GM23338 (cell line): ENCODE data around the gene TCERG1L. TPM values are rescaled to one million over a fixed set of nuclear protein-coding genes. Genes with fewer than 3 reads are reported as not detected.

ENCODE experiments used
- ATAC-seq: fragments of 200-7000 bp; cut with Tn5 transposase; 3 replicates; pipeline ENCODE4 v1.9.1; 2020
- DNase-seq: peaks from one replicate; pipeline ENCODE4 v3.0.0-alpha.2; 2015; ENCODE audit warnings: low spot score
- H2AFZ ChIP-seq: fragments of 200-600 bp; sonication (generic); 2 replicates; pipeline ENCODE4 v1.8.0; 2016; ENCODE audit warnings: antibody characterized with exemption, mild to moderate bottlenecking, moderate library complexity
- H3F3A ChIP-seq: fragments of 200-600 bp; sonication (generic); replicated peaks from 2 replicates; pipeline ENCODE4 v1.8.0; 2017; ENCODE audit warnings: antibody characterized with exemption, mixed run types, low read depth
- H3K27ac ChIP-seq: fragments of 200-600 bp; sonication (generic); 2 replicates; pipeline ENCODE4 v1.6.1; 2016; ENCODE audit warnings: low read depth
- H3K27me3 ChIP-seq: fragments of 200-600 bp; sonication (generic); 2 replicates; pipeline ENCODE4 v1.8.0; 2016; ENCODE audit warnings: mild to moderate bottlenecking, mixed run types, moderate library complexity; ENCODE audit not compliant: insufficient read depth
- H3K36me3 ChIP-seq: fragments of 200-600 bp; sonication (generic); 2 replicates; pipeline ENCODE4 v1.8.0; 2016; ENCODE audit warnings: mild to moderate bottlenecking; ENCODE audit not compliant: insufficient read depth
- H3K4me1 ChIP-seq: fragments of 200-600 bp; sonication (generic); 2 replicates; pipeline ENCODE4 v1.8.0; 2016; ENCODE audit warnings: mild to moderate bottlenecking, moderate library complexity; ENCODE audit not compliant: insufficient read depth
- H3K4me2 ChIP-seq: fragments of 200-600 bp; sonication (generic); 2 replicates; pipeline ENCODE4 v1.7.1; 2017; ENCODE audit warnings: mixed run types
- H3K4me3 ChIP-seq: fragments of 200-600 bp; sonication (generic); 2 replicates; pipeline ENCODE4 v1.6.1; 2016; ENCODE audit warnings: mixed run types
- H3K79me2 ChIP-seq: fragments of 200-600 bp; sonication (generic); replicated peaks from 2 replicates; pipeline ENCODE4 v1.8.0; 2017; ENCODE audit warnings: mild to moderate bottlenecking; ENCODE audit not compliant: insufficient read depth
- H3K9me2 ChIP-seq: fragments of 200-600 bp; sonication (generic); 2 replicates; pipeline ENCODE4 v1.8.0; 2017; ENCODE audit not compliant: insufficient read depth
- H4K20me1 ChIP-seq: fragments of 200-600 bp; sonication (generic); replicated peaks from 2 replicates; pipeline ENCODE4 v1.8.0; 2017; ENCODE audit warnings: mild to moderate bottlenecking; ENCODE audit not compliant: insufficient read depth
- H3K27ac Mint-ChIP-seq: 2 replicates; pipeline ENCODE4 v1.8.0; 2020; ENCODE audit warnings: inconsistent platforms, mild to moderate bottlenecking, moderate library complexity, mixed read lengths
- H3K27me3 Mint-ChIP-seq: 3 replicates; pipeline ENCODE4 v1.8.0; 2022; ENCODE audit warnings: low read depth, mild to moderate bottlenecking, moderate library complexity, mixed read lengths, inconsistent platforms; ENCODE audit not compliant: insufficient read depth, poor library complexity
- H3K36me3 Mint-ChIP-seq: 3 replicates; pipeline ENCODE4 v1.8.0; 2021; ENCODE audit warnings: low read depth, mild to moderate bottlenecking, inconsistent platforms, moderate library complexity, mixed read lengths
- H3K4me1 Mint-ChIP-seq: 3 replicates; pipeline ENCODE4 v1.8.0; 2020; ENCODE audit warnings: mild to moderate bottlenecking, inconsistent platforms, mixed read lengths
- H3K4me3 Mint-ChIP-seq: 3 replicates; pipeline ENCODE4 v1.8.0; 2021; ENCODE audit warnings: moderate library complexity, mild to moderate bottlenecking, inconsistent platforms, mixed read lengths
- H3K9me3 Mint-ChIP-seq: 3 replicates; pipeline ENCODE4 v1.8.0; 2020; ENCODE audit warnings: moderate library complexity, mild to moderate bottlenecking, inconsistent platforms, mixed read lengths
- CREB1 ChIP-seq: fragments of 250-450 bp; sonication (Bioruptor Pico); IDR thresholded peaks from 2 replicates; pipeline ENCODE4 v1.5.0; 2020; ENCODE audit warnings: low read depth, mild to moderate bottlenecking, moderate library complexity
- CTCF ChIP-seq, 2 experiments: fragments of 200-600 bp in 1 of 2; sonication (generic) in 1 of 2; conservative IDR thresholded peaks; 2 replicates each; pipeline versions ENCODE4 v1.5.1 to v1.6.1; 2016 to 2017; ENCODE audit warnings: antibody characterized with exemption in 2 of 2, low read depth in 2 of 2, mild to moderate bottlenecking in 2 of 2, moderate library complexity in 1 of 2
- EZH2 ChIP-seq: fragments of 200-600 bp; sonication (generic); IDR thresholded peaks from one replicate; pipeline ENCODE4 v1.8.0; 2017; ENCODE audit warnings: antibody characterized with exemption, mild to moderate bottlenecking, low read depth; ENCODE audit not compliant: unreplicated experiment
- EZH2phosphoT487 ChIP-seq: fragments of 200-600 bp; sonication (generic); IDR thresholded peaks from one replicate; pipeline ENCODE4 v1.8.1; 2018; ENCODE audit warnings: antibody characterized with exemption; ENCODE audit not compliant: unreplicated experiment
- NANOG ChIP-seq: IDR thresholded peaks from 2 replicates; pipeline ENCODE4 v1.6.1; 2016; ENCODE audit warnings: antibody characterized with exemption, borderline replicate concordance
- POLR2AphosphoS5 ChIP-seq: IDR thresholded peaks from 2 replicates; pipeline ENCODE4 v1.6.1; 2016; ENCODE audit warnings: antibody characterized with exemption, low read depth
- REST ChIP-seq: IDR thresholded peaks from one replicate; pipeline ENCODE4 v1.6.1; 2018; ENCODE audit warnings: antibody characterized with exemption; ENCODE audit not compliant: unreplicated experiment
- STAT1 ChIP-seq: IDR thresholded peaks from one replicate; pipeline ENCODE4 v1.6.1; 2016; ENCODE audit warnings: antibody characterized with exemption; ENCODE audit not compliant: unreplicated experiment
- ZNF331 ChIP-seq: fragments of 250-450 bp; sonication (Bioruptor Pico); IDR thresholded peaks from 2 replicates; pipeline ENCODE4 v1.5.0; 2020; ENCODE audit warnings: low read depth, mild to moderate bottlenecking, moderate library complexity
- polyA plus RNA-seq: library from polyadenylated mRNA; unstranded; fragments of >200 nt; fragmentation: Nextera tagmentation; extraction: Ambion mirVana; gene quantifications from 2 replicates; pipeline ENCODE4 v1.2.1, GENCODE V29; 2016
- total RNA-seq: library from RNA; depleted of rRNA; stranded (reverse); fragments of >200 nt; shearing (Covaris generic); gene quantifications from 2 replicates; pipeline ENCODE4 v1.2.3, GENCODE V29; 2014
- TF ChIP-seq, protein P1 (sequence below): fragments of 250-450 bp; sonication (Bioruptor Pico); IDR thresholded peaks from 2 replicates; pipeline ENCODE4 v1.5.0; 2020; ENCODE audit warnings: mild to moderate bottlenecking, moderate library complexity

TCERG1L gene
- total and polyA plus RNA-seq, 2 experiments from 2014 or later, result 3.9 to 5.5 TPM

DNA sequence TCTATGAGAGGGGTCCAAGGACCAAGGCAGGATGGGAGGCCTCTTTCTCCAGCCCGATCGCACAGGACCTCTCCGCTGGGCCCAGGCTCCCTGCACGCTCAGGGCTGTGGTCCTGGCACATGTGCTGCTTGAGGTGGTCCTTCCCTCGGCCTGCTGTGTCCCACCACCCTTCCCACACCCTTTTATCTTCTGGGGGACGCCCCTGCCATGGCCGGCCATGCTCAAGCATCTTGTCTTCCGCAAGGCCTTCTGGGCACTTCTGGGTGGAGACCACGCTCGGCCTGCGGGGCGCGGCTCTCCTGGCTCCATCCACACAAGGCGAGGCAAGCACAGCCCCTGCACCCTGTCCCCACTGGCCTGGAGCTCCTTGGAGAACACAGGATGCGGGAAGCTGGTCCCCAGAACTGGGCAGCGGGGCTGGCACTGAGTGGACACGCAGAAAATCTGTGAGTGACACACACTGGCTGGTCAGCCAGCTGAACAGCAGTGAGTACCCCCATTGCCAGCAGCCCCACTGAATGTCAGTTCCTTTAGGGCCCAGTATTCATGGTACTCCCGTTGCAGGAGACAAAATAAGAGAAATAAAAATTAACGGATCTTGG lies 115.9 kb downstream of the TCERG1L start:
- Histone ChIP-seq H2AFZ (no peak overlapping the region), H3K4me3 (no peak overlapping the region), H3K27me3 (no peaks in the 10 kb centered on the region), H3K79me2 (no peaks in the 10 kb centered on the region), H3K9me2 (no peaks in the 10 kb centered on the region), H3F3A (no peaks in the 10 kb centered on the region), H3K27ac (no peak overlapping the region), H4K20me1 (no peaks in the 10 kb centered on the region), H3K4me2 (no peak overlapping the region), H3K36me3 (no peaks in the 10 kb centered on the region), H3K4me1 (no peaks in the 10 kb centered on the region)
- Mint-ChIP-seq H3K27ac (no peak overlapping the region), H3K9me3 (peaks cover 77% of the 10 kb centered on the region), H3K27me3 (peaks cover 4% of the 10 kb centered on the region), H3K4me1 (no peaks in the 10 kb centered on the region), H3K36me3 (peaks cover 31% of the 10 kb centered on the region), H3K4me3 (no peak overlapping the region)
- DNase-seq, result no peak
- TF ChIP-seq REST, result no peak
- no peak for ATAC-seq

DNA sequence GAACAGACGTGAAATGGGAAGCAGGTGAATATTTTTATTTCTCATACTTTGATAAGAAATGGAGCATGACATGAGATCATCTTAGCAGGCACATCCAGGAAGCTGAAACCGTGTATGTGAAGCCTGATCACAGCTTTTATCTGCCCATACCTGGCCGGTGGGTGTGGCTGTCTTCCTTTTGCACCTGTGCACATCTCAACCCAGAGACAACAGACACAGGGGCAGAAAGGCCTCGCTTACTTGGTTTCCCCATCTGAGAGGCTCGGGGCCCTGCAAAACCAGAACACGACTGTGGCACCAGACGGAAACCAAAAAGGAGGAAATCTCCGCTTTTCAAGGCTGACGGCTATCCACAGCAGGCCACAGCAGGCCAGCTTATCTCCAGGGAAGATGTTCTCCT lies 116.4 kb downstream of the TCERG1L start:
- Histone ChIP-seq H3K4me3 (no peak overlapping the region), H3F3A (no peaks in the 10 kb centered on the region), H2AFZ (no peak overlapping the region), H3K27me3 (no peaks in the 10 kb centered on the region), H3K79me2 (no peaks in the 10 kb centered on the region), H3K4me1 (no peaks in the 10 kb centered on the region), H3K9me2 (no peaks in the 10 kb centered on the region), H3K36me3 (no peaks in the 10 kb centered on the region), H3K27ac (no peak overlapping the region), H3K4me2 (no peak overlapping the region), H4K20me1 (no peaks in the 10 kb centered on the region)
- H3K36me3 Mint-ChIP-seq, result peaks cover 29% of the 10 kb centered on the region
- ATAC-seq (no peak), DNase-seq (no peak)
- H3K27ac Mint-ChIP-seq, result no peak overlapping the region
- H3K4me3 Mint-ChIP-seq, result no peak overlapping the region
- H3K9me3 Mint-ChIP-seq, result peaks cover 72% of the 10 kb centered on the region
- H3K27me3 Mint-ChIP-seq, result peaks cover 4% of the 10 kb centered on the region
- no peaks in the 10 kb centered on the region for H3K4me1 Mint-ChIP-seq
- TF ChIP-seq EZH2phosphoT487 (no peak), STAT1 (no peak), ZNF331 (CRISPR knock-in tag) (no peak), CTCF (conservative IDR thresholded peaks at IDR 0.05; ENCODE audit: low read depth in 2 of 2) (no peak), CREB1 (CRISPR knock-in tag) (no peak), POLR2AphosphoS5 (no peak), EZH2 (no peak), NANOG (no peak)
- TF ChIP-seq, protein P1, sequence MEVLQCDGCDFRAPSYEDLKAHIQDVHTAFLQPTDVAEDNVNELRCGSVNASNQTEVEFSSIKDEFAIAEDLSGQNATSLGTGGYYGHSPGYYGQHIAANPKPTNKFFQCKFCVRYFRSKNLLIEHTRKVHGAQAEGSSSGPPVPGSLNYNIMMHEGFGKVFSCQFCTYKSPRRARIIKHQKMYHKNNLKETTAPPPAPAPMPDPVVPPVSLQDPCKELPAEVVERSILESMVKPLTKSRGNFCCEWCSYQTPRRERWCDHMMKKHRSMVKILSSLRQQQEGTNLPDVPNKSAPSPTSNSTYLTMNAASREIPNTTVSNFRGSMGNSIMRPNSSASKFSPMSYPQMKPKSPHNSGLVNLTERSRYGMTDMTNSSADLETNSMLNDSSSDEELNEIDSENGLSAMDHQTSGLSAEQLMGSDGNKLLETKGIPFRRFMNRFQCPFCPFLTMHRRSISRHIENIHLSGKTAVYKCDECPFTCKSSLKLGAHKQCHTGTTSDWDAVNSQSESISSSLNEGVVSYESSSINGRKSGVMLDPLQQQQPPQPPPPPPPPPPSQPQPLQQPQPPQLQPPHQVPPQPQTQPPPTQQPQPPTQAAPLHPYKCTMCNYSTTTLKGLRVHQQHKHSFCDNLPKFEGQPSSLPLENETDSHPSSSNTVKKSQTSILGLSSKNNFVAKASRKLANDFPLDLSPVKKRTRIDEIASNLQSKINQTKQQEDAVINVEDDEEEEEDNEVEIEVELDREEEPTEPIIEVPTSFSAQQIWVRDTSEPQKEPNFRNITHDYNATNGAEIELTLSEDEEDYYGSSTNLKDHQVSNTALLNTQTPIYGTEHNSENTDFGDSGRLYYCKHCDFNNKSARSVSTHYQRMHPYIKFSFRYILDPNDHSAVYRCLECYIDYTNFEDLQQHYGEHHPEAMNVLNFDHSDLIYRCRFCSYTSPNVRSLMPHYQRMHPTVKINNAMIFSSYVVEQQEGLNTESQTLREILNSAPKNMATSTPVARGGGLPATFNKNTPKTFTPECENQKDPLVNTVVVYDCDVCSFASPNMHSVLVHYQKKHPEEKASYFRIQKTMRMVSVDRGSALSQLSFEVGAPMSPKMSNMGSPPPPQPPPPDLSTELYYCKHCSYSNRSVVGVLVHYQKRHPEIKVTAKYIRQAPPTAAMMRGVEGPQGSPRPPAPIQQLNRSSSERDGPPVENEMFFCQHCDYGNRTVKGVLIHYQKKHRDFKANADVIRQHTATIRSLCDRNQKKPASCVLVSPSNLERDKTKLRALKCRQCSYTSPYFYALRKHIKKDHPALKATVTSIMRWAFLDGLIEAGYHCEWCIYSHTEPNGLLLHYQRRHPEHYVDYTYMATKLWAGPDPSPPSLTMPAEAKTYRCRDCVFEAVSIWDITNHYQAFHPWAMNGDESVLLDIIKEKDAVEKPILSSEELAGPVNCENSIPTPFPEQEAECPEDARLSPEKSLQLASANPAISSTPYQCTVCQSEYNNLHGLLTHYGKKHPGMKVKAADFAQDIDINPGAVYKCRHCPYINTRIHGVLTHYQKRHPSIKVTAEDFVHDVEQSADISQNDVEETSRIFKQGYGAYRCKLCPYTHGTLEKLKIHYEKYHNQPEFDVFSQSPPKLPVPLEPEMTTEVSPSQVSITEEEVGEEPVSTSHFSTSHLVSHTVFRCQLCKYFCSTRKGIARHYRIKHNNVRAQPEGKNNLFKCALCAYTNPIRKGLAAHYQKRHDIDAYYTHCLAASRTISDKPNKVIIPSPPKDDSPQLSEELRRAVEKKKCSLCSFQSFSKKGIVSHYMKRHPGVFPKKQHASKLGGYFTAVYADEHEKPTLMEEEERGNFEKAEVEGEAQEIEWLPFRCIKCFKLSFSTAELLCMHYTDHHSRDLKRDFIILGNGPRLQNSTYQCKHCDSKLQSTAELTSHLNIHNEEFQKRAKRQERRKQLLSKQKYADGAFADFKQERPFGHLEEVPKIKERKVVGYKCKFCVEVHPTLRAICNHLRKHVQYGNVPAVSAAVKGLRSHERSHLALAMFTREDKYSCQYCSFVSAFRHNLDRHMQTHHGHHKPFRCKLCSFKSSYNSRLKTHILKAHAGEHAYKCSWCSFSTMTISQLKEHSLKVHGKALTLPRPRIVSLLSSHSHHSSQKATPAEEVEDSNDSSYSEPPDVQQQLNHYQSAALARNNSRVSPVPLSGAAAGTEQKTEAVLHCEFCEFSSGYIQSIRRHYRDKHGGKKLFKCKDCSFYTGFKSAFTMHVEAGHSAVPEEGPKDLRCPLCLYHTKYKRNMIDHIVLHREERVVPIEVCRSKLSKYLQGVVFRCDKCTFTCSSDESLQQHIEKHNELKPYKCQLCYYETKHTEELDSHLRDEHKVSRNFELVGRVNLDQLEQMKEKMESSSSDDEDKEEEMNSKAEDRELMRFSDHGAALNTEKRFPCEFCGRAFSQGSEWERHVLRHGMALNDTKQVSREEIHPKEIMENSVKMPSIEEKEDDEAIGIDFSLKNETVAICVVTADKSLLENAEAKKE (CRISPR knock-in tag), result no peak
